Ramos (cell line): ENCODE measurements around the gene SLC35F6.
"Not testable (repeated sequence)": the region's sequence is repeated elsewhere in the genome, so short reads cannot be mapped to it uniquely, and the experiment has no call there.

Experiments used
- in situ Hi-C: fragments of 300-500 bp; cut with MboI; formaldehyde crosslinking; loops from one replicate; pipeline ENCODE4 v1.14.3; 2022; ENCODE audit warnings: low sequenced_read_pairs; ENCODE audit not compliant: unreplicated experiment

SLC35F6 gene

GRCh38 chr2:26778098-26778497 is 14.0 kb downstream of the SLC35F6 start:
- in situ Hi-C loops, result no loop called here

- in situ Hi-C loops, result no loop called here
These were observed 14.4 kb downstream of the SLC35F6 start for GRCh38 chr2:26778507-26778906.

- in situ Hi-C loops, result no loop called here
These were observed 16.2 kb downstream of the SLC35F6 start for GRCh38 chr2:26780203-26780760.

GRCh38 chr2:26782876-26783704 is 19.0 kb downstream of the SLC35F6 start:
- in situ Hi-C loops, result no loop called here

GRCh38 chr2:26784570-26785234 is 20.6 kb downstream of the SLC35F6 start:
- in situ Hi-C loops, result no loop called here

- in situ Hi-C loops, result no loop called here
These were observed 21.5 kb downstream of the SLC35F6 start, which contains the start of gene CENPA for GRCh38 chr2:26785431-26786206. TSS of gene CENPA (plus strand) at chr2:26786056. CDS start at chr2:26786197, 141 bp downstream.

- in situ Hi-C loops, result no loop called here
These were observed 22.3 kb downstream of the SLC35F6 start for GRCh38 chr2:26786207-26787028.

GRCh38 chr2:26792720-26793119 is 28.6 kb downstream of the SLC35F6 start:
- in situ Hi-C loops, result no loop called here

GRCh38 chr2:26793518-26793917 is 29.4 kb downstream of the SLC35F6 start:
- in situ Hi-C loops, result no loop called here

GRCh38 chr2:26795135-26795534 is 31.1 kb downstream of the SLC35F6 start:
- in situ Hi-C loops, result not testable (repeated sequence)

- in situ Hi-C loops, result no loop called here
These were observed 37.2 kb downstream of the SLC35F6 start for GRCh38 chr2:26801328-26801727.

- in situ Hi-C loops, result no loop called here
These were observed 37.7 kb downstream of the SLC35F6 start for GRCh38 chr2:26801796-26802195.

GRCh38 chr2:26805241-26805676 is 41.2 kb downstream of the SLC35F6 start:
- in situ Hi-C loops, result no loop called here

GRCh38 chr2:26807788-26808460 is 43.8 kb downstream of the SLC35F6 start:
- in situ Hi-C loops, result no loop called here

- in situ Hi-C loops, result no loop called here
These were observed 45.1 kb downstream of the SLC35F6 start for GRCh38 chr2:26809211-26809610.

- in situ Hi-C loops, result no loop called here
These were observed 45.9 kb downstream of the SLC35F6 start for GRCh38 chr2:26809876-26810577.

GRCh38 chr2:26811261-26811660 is 47.2 kb downstream of the SLC35F6 start:
- in situ Hi-C loops, result no loop called here
